ENCODE results near the gene NPTX1.

The NPTX1 gene

GRCh38 chr17:80498242-80498919, 22.0 kb upstream of the NPTX1 start:
- Histone ChIP-seq H2AFZ (ENCODE audit: low read depth) (no peak overlapping the region), H3K4me2 (no peak overlapping the region), H3K27ac (no peak overlapping the region), H3K79me2 (ENCODE audit: insufficient read depth, low read depth) (no peaks in the 10 kb centered on the region), H3K9ac (no peak overlapping the region), H3K4me3 (IDR thresholded peaks at IDR 0.05; ENCODE audit: insufficient read depth, low read depth, low read length) (no peak overlapping the region), H3K27me3 (ENCODE audit: insufficient read depth, low read depth) (peaks cover 94% of the 10 kb centered on the region), H3K36me3 (ENCODE audit: insufficient read depth) (no peaks in the 10 kb centered on the region), H4K20me1 (ENCODE audit: insufficient read depth) (no peaks in the 10 kb centered on the region), H3K4me1 (ENCODE audit: low read depth, poor library complexity, severe bottlenecking) (no peaks in the 10 kb centered on the region)
- TF ChIP-seq CTCF (conservative IDR thresholded peaks at IDR 0.05; ENCODE audit: low read depth, low read length): no peak

- no peak overlapping the region for H3K4me3 ChIP-seq (IDR thresholded peaks at IDR 0.05; ENCODE audit: insufficient read depth, low read depth, low read length)
- H3K79me2 ChIP-seq (ENCODE audit: insufficient read depth, low read depth): no peaks in the 10 kb centered on the region
- no peak overlapping the region for H3K9ac ChIP-seq
- peaks cover 97% of the 10 kb centered on the region for H3K27me3 ChIP-seq (ENCODE audit: insufficient read depth, low read depth)
- TF ChIP-seq CTCF (conservative IDR thresholded peaks at IDR 0.05; ENCODE audit: low read depth, low read length): no peak
- no peaks in the 10 kb centered on the region for H3K4me1 ChIP-seq (ENCODE audit: low read depth, poor library complexity, severe bottlenecking)
- no peak overlapping the region for H3K4me2 ChIP-seq
- no peaks in the 10 kb centered on the region for H4K20me1 ChIP-seq (ENCODE audit: insufficient read depth)
- H2AFZ ChIP-seq (ENCODE audit: low read depth): no peak overlapping the region
- H3K27ac ChIP-seq: no peak overlapping the region
- no peaks in the 10 kb centered on the region for H3K36me3 ChIP-seq (ENCODE audit: insufficient read depth)
Observed at GRCh38 chr17:80497726-80498241, 21.4 kb upstream of the NPTX1 start.

GRCh38 chr17:80494547-80494946, 18.1 kb upstream of the NPTX1 start:
- no peaks in the 10 kb centered on the region for H3K79me2 ChIP-seq (ENCODE audit: insufficient read depth, low read depth)
- no peaks in the 10 kb centered on the region for H4K20me1 ChIP-seq (ENCODE audit: insufficient read depth)
- no peak overlapping the region for H3K9ac ChIP-seq
- TF ChIP-seq CTCF (conservative IDR thresholded peaks at IDR 0.05; ENCODE audit: low read depth, low read length): no peak
- H3K4me1 ChIP-seq (ENCODE audit: low read depth, poor library complexity, severe bottlenecking): no peaks in the 10 kb centered on the region
- no peak overlapping the region for H3K4me3 ChIP-seq (IDR thresholded peaks at IDR 0.05; ENCODE audit: insufficient read depth, low read depth, low read length)
- H3K27ac ChIP-seq: no peak overlapping the region
- H3K4me2 ChIP-seq: no peak overlapping the region
- peaks cover 80% of the 10 kb centered on the region for H3K27me3 ChIP-seq (ENCODE audit: insufficient read depth, low read depth)
- H3K36me3 ChIP-seq (ENCODE audit: insufficient read depth): no peaks in the 10 kb centered on the region
- no peak overlapping the region for H2AFZ ChIP-seq (ENCODE audit: low read depth)

GRCh38 chr17:80492343-80493136, 16.1 kb upstream of the NPTX1 start:
- Histone ChIP-seq H3K36me3 (ENCODE audit: insufficient read depth) (no peaks in the 10 kb centered on the region), H3K27ac (no peak overlapping the region), H3K4me3 (IDR thresholded peaks at IDR 0.05; ENCODE audit: insufficient read depth, low read depth, low read length) (no peak overlapping the region), H3K4me1 (ENCODE audit: low read depth, poor library complexity, severe bottlenecking) (no peaks in the 10 kb centered on the region), H3K9ac (no peak overlapping the region), H3K79me2 (ENCODE audit: insufficient read depth, low read depth) (no peaks in the 10 kb centered on the region), H3K27me3 (ENCODE audit: insufficient read depth, low read depth) (peaks cover 63% of the 10 kb centered on the region), H4K20me1 (ENCODE audit: insufficient read depth) (no peaks in the 10 kb centered on the region), H3K4me2 (no peak overlapping the region), H2AFZ (ENCODE audit: low read depth) (no peak overlapping the region)
- no peak for TF ChIP-seq CTCF (conservative IDR thresholded peaks at IDR 0.05; ENCODE audit: low read depth, low read length)
